SK-N-SH (cell line): ENCODE results near the gene EEF1A2. TPM values are rescaled to one million over a fixed set of nuclear protein-coding genes. Genes with fewer than 3 reads are reported as not detected.

Source experiments
- CTCF ChIA-PET: fragments of 300-600, 350-600 bp; formaldehyde crosslinking; extraction: SDS; loops from one replicate; lab custom pipeline; 2021; lab: Yijun Ruan, JAX
- POLR2A ChIA-PET: fragments of 350-600 bp; sonication (Branson Sonifier 250); formaldehyde crosslinking; extraction: SDS; loops from one replicate; lab custom pipeline; 2020; ENCODE audit warnings: antibody characterized with exemption, inconsistent platforms; lab: Yijun Ruan, JAX
- DNase-seq: peaks from one replicate; pipeline ENCODE4 v3.0.0; 2012
- H2AFZ ChIP-seq: fragments of 200-600 bp; sonication (generic); 2 replicates; pipeline ENCODE4 v1.8.1; 2016; ENCODE audit warnings: antibody characterized with exemption, mild to moderate bottlenecking, low read depth
- H3F3A ChIP-seq: fragments of 200-600 bp; sonication (generic); replicated peaks from 2 replicates; pipeline ENCODE3; 2016; ENCODE audit warnings: antibody characterized with exemption, mild to moderate bottlenecking; ENCODE audit not compliant: insufficient read depth
- H3K27ac ChIP-seq, 2 experiments: fragments of 200-500 bp in 1 of 2; fragments of 200-600 bp in 1 of 2; sonication (Bioruptor generic) in 1 of 2; sonication (generic), shearing (Covaris generic) in 1 of 2; 2 replicates each; pipeline versions ENCODE4 v1.5.1 to v1.6.1; 2014 to 2016; ENCODE audit warnings: low read depth in 2 of 2, inconsistent platforms in 1 of 2, low read length in 1 of 2, mild to moderate bottlenecking in 1 of 2, mixed read lengths in 1 of 2
- H3K27me3 ChIP-seq: fragments of 200-600 bp; sonication (generic), shearing (Covaris generic); 2 replicates; pipeline ENCODE4 v1.6.1; 2016; ENCODE audit warnings: mixed run types; ENCODE audit not compliant: insufficient read depth
- H3K36me3 ChIP-seq, 2 experiments: fragments of 200-500 bp in 1 of 2; fragments of 200-600 bp in 1 of 2; sonication (Bioruptor generic) in 1 of 2; sonication (generic) in 1 of 2; replicated peaks in 1 of 2; 2 replicates each; pipeline versions ENCODE3 to v1.5.1; 2014 to 2016; ENCODE audit warnings: low read length in 1 of 2, mild to moderate bottlenecking in 1 of 2; ENCODE audit not compliant: insufficient read depth in 2 of 2, control insufficient read depth in 1 of 2
- H3K4me1 ChIP-seq, 2 experiments: fragments of 200-500 bp in 1 of 2; fragments of 200-600 bp in 1 of 2; sonication (Bioruptor generic) in 1 of 2; sonication (generic), shearing (Covaris generic) in 1 of 2; 2 replicates each; pipeline versions ENCODE4 v1.5.1 to v1.6.1; 2014 to 2016; ENCODE audit warnings: low read depth in 1 of 2, low read length in 1 of 2, mixed run types in 1 of 2; ENCODE audit not compliant: insufficient read depth in 2 of 2, control insufficient read depth in 1 of 2
- H3K4me2 ChIP-seq: fragments of 200-600 bp; sonication (generic), shearing (Covaris generic); 2 replicates; pipeline ENCODE4 v1.6.1; 2017; ENCODE audit warnings: mixed run types
- H3K4me3 ChIP-seq, 2 experiments: fragments of 200-500 bp in 1 of 2; fragments of 200-600 bp in 1 of 2; sonication (Bioruptor generic) in 1 of 2; sonication (generic), shearing (Covaris generic) in 1 of 2; 2 replicates each; pipeline versions ENCODE4 v1.5.1 to v1.8.1; 2014 to 2016; ENCODE audit warnings: low read depth in 2 of 2, inconsistent platforms in 1 of 2, low read length in 1 of 2, mild to moderate bottlenecking in 1 of 2, mixed read lengths in 1 of 2, moderate library complexity in 1 of 2
- H3K79me2 ChIP-seq: fragments of 200-600 bp; sonication (generic); 2 replicates; pipeline ENCODE4 v1.8.1; 2017; ENCODE audit warnings: mild to moderate bottlenecking; ENCODE audit not compliant: insufficient read depth
- H3K9ac ChIP-seq: fragments of 200-600 bp; sonication (generic); 2 replicates; pipeline ENCODE4 v1.6.1; 2017; ENCODE audit warnings: mixed run types
- H3K9me2 ChIP-seq: fragments of 200-600 bp; sonication (generic); 2 replicates; pipeline ENCODE4 v1.6.1; 2017; ENCODE audit warnings: mixed run types
- H3K9me3 ChIP-seq: fragments of 200-600 bp; sonication (generic); 2 replicates; pipeline ENCODE4 v1.6.1; 2017; ENCODE audit warnings: mixed run types, mild to moderate bottlenecking, moderate library complexity
- H4K20me1 ChIP-seq: fragments of 200-600 bp; sonication (generic); 2 replicates; pipeline ENCODE4 v1.6.1; 2017; ENCODE audit warnings: mild to moderate bottlenecking, mixed run types; ENCODE audit not compliant: insufficient read depth
- CHD2 ChIP-seq: fragments of 150-350 bp; IDR thresholded peaks from 2 replicates; pipeline ENCODE4 v1.6.1; 2018; ENCODE audit warnings: low read length; ENCODE audit not compliant: partially characterized antibody
- ELF1 ChIP-seq: IDR thresholded peaks from 2 replicates; pipeline ENCODE4 v1.4.0; 2012
- FOXJ3 ChIP-seq: sonication (generic); formaldehyde crosslinking; IDR thresholded peaks from 2 replicates; pipeline ENCODE4 v1.5.1; 2020; ENCODE audit warnings: mild to moderate bottlenecking, missing genetic modification reagents
- GABPA ChIP-seq: IDR thresholded peaks from 2 replicates; pipeline ENCODE4 v1.4.0; 2012; ENCODE audit warnings: low read depth, mild to moderate bottlenecking
- GATA2 ChIP-seq: sonication (generic); formaldehyde crosslinking; IDR thresholded peaks from 2 replicates; pipeline ENCODE4 v1.5.0; 2020; ENCODE audit warnings: mild to moderate bottlenecking, missing genetic modification reagents
- MAX ChIP-seq: IDR thresholded peaks from 2 replicates; pipeline ENCODE4 v1.4.0; 2012; ENCODE audit warnings: low read depth
- MEF2A ChIP-seq: IDR thresholded peaks from 2 replicates; pipeline ENCODE4 v1.4.0; 2012; ENCODE audit warnings: low read depth, borderline replicate concordance
- MXI1 ChIP-seq: IDR thresholded peaks from 2 replicates; pipeline ENCODE4 v1.6.1; 2012; ENCODE audit warnings: mild to moderate bottlenecking, low read depth, low read length, improper control_type of control experiment
- NFIC ChIP-seq: IDR thresholded peaks from 2 replicates; pipeline ENCODE4 v1.4.0; 2012; ENCODE audit warnings: borderline replicate concordance
- PBX3 ChIP-seq: IDR thresholded peaks from 2 replicates; pipeline ENCODE4; 2012
- RAD21 ChIP-seq: IDR thresholded peaks from 2 replicates; pipeline ENCODE4 v1.6.1; 2012; ENCODE audit warnings: mild to moderate bottlenecking, low read length
- RCOR1 ChIP-seq: fragments of 150-350 bp; IDR thresholded peaks from 2 replicates; pipeline ENCODE4 v1.6.1; 2017; ENCODE audit warnings: antibody characterized with exemption, low read length
- REST ChIP-seq: IDR thresholded peaks from 2 replicates; pipeline ENCODE4 v1.6.1; 2012; ENCODE audit warnings: mild to moderate bottlenecking, low read depth, low read length, moderate library complexity
- SIN3A ChIP-seq: IDR thresholded peaks from 2 replicates; pipeline ENCODE4 v1.6.1; 2012; ENCODE audit warnings: low read depth, mild to moderate bottlenecking, low read length, moderate library complexity, borderline replicate concordance
- SMC3 ChIP-seq: IDR thresholded peaks from 2 replicates; pipeline ENCODE4 v1.6.1; 2012; ENCODE audit warnings: low read depth, low read length, improper control_type of control experiment
- USF1 ChIP-seq: IDR thresholded peaks from 2 replicates; pipeline ENCODE4 v1.4.0; 2012; ENCODE audit warnings: low read depth, borderline replicate concordance
- YY1 ChIP-seq: IDR thresholded peaks from 2 replicates; pipeline ENCODE4 v1.4.0; 2012; ENCODE audit warnings: low read depth, mild to moderate bottlenecking
- ZBTB33 ChIP-seq: IDR thresholded peaks from 2 replicates; pipeline ENCODE4 v1.4.0; 2012; ENCODE audit warnings: low read depth, borderline replicate concordance
- WGBS: methylation state at CpG from one replicate; pipeline ENCODE4 v1.1.6; 2017; ENCODE audit warnings: low lambda C conversion rate; 5-methylcytosine and 5-hydroxymethylcytosine counted together
- polyA plus RNA-seq, 3 experiments: library from polyadenylated mRNA; depleted of rRNA; stranded (reverse); fragments of >200 nt; gene quantifications; 2 replicates each; pipeline ENCODE4 v1.2.3, GENCODE V29; 2012

Gene EEF1A2
- polyA plus RNA-seq, 1 of the 3 experiments (the other 2 are of a cell fraction), result 16.5 TPM

- TF ChIP-seq NFIC (no peak), ELF1 (no peak), SIN3A (no peak), MXI1 (no peak), MEF2A (no peak)
- TF ChIP-seq, all 33 proteins: peak for 0
Observed at GRCh38 chr20:63471981-63472831, 26.7 kb downstream of the EEF1A2 start, which contains the start of gene KCNQ2 (continued).

GRCh38 chr20:63471717-63471980, 27.2 kb downstream of the EEF1A2 start:
- ChIA-PET POLR2A (interaction anchor here (1.3 to 1.7 kb wide), 2 partner anchors 8 to 14 kb away, joined by 6 to 8 read pairs; no protein-coding TSS in a partner anchor), CTCF (interaction anchor here (1.0 to 5.2 kb wide), 7 partner anchors 11 to 47 kb away, joined by 3 to 24 read pairs (median 12); no protein-coding TSS in a partner anchor)
- H4K20me1 ChIP-seq, result no peaks in the 10 kb centered on the region
- H3K27ac ChIP-seq, result peak overlapping the region in 1 of 2 experiments; percentile 86; a peak in 2 of 4 replicates
- no peak overlapping the region; the same call in 1 of the 2 replicates for H3K4me2 ChIP-seq
- TF ChIP-seq CHD2, result no peak
- TF ChIP-seq NFIC, result no peak
- TF ChIP-seq PBX3, result no peak
- TF ChIP-seq MAX, result no peak
- no peak for TF ChIP-seq RAD21
- no peak for TF ChIP-seq RCOR1
- no peak for TF ChIP-seq USF1
- no peak for TF ChIP-seq YY1
- TF ChIP-seq ZBTB33, result no peak
- no peak for TF ChIP-seq SIN3A
- no peak for TF ChIP-seq GATA2 (CRISPR knock-in tag)
- no peak for TF ChIP-seq MEF2A
- TF ChIP-seq FOXJ3 (CRISPR knock-in tag), result no peak
- TF ChIP-seq SMC3, result no peak
- no peak for TF ChIP-seq GABPA
- no peak for TF ChIP-seq ELF1
- no peak for TF ChIP-seq REST
- TF ChIP-seq MXI1, result no peak
- no peaks in the 10 kb centered on the region for H3K9me2 ChIP-seq
- DNase-seq, result no peak
- no CpG with 5 or more reads among the region's 27 CpGs for WGBS
- no peaks in the 10 kb centered on the region for H3K9me3 ChIP-seq
- H3K36me3 ChIP-seq, result no peaks in the 10 kb centered on the region
- H2AFZ ChIP-seq, result no peak overlapping the region
- no peak overlapping the region for H3K9ac ChIP-seq
- no peaks in the 10 kb centered on the region for H3F3A ChIP-seq
- H3K79me2 ChIP-seq, result no peaks in the 10 kb centered on the region
- H3K27me3 ChIP-seq, result peaks cover 26% of the 10 kb centered on the region
- peak overlapping the region in 1 of 2 experiments; percentile 56; a peak in 2 of 4 replicates for H3K4me3 ChIP-seq
- peaks cover 0 to 57% of the 10 kb centered on the region in 2 experiments; a peak in 1 of 4 replicates for H3K4me1 ChIP-seq
